ENCODE measurements around the gene FADS6.

The FADS6 gene

DNA sequence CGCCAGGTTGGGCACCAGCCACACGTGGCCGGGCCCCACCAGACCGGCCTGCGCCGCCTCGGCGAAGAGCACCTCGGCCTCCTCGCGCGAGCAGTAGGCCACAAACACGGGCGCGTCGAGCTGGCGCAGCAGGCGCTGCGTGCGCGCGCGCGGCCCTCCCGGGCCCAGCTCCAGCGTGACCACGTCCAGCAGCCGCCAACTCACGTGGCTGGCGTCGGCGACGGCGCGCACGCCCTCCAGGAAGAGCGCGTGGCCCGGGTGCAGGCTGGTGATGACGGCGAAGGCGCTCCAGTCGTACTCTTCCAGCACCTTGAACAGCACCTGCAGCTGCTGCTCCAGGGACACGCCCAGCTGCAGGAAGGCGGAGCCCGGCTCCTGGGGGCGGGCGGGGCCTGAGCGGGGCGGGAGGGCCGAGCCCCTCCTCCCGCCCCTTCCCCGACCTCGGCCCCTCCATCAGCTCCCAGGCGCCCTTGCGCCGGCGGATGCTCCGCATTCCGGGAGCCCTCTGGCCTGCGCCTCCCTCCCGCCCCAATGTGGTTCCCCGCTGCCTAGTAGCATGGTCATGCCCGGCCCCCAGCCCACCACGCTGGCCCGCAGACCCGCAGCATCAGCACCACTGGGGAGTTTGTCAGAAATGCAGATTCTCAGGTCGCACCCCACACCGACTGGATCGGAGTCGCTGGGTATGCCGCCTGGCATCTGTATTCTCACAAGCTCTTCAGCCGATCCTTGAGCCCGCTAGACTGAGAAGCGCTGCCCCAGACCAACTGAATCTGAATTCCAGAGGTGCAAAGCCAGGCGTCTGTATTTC is 41.0 kb downstream of the FADS6 start:
- Histone ChIP-seq H3K36me3 (no peaks in the 10 kb centered on the region), H3K4me1 (ENCODE audit: control insufficient read depth in 1 of 2, insufficient read depth in 1 of 2, low read depth in 1 of 2, low read length in 1 of 2) (no peaks in the 10 kb centered on the region), H3K27ac (no peak overlapping the region), H3K9me3 (no peaks in the 10 kb centered on the region), H3K4me3 (ENCODE audit: low read depth in 1 of 2, low read length in 1 of 2) (no peak overlapping the region), H3K27me3 (peaks cover 88% of the 10 kb centered on the region)
- TF ChIP-seq, protein P1, sequence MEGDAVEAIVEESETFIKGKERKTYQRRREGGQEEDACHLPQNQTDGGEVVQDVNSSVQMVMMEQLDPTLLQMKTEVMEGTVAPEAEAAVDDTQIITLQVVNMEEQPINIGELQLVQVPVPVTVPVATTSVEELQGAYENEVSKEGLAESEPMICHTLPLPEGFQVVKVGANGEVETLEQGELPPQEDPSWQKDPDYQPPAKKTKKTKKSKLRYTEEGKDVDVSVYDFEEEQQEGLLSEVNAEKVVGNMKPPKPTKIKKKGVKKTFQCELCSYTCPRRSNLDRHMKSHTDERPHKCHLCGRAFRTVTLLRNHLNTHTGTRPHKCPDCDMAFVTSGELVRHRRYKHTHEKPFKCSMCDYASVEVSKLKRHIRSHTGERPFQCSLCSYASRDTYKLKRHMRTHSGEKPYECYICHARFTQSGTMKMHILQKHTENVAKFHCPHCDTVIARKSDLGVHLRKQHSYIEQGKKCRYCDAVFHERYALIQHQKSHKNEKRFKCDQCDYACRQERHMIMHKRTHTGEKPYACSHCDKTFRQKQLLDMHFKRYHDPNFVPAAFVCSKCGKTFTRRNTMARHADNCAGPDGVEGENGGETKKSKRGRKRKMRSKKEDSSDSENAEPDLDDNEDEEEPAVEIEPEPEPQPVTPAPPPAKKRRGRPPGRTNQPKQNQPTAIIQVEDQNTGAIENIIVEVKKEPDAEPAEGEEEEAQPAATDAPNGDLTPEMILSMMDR (IDR thresholded peaks at IDR 0.05): no peak

DNA sequence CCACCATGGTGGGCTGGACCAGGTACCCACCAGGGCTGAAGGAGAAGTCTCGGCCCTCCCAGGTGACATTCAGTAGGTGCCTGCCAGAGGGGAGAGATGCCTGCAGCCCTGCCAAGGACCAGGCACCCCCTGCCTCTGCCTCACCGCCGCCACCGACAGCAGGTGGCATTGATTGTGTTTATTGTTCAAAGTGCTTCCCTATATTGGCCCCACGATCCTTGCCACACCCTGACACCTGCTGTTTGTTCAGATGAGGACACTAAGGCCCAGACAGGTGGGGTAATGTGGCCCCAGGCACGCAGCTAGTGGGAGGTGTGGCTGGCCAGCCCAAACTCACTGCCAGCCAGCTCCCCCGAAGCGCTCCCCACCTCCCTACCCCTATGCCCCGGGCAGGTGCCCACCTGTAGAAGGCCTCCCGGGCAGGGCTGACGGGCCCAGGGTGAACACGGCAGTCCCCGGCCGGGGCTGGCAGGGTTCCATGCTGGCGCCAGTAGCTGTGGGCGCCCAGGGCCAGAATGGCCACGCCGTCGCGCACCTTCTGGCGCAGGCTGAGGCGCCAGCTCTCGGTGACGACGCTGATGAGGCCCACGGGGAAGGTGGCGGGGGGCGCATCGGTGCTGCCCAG is 41.7 kb downstream of the FADS6 start:
- Histone ChIP-seq H3K9me3 (no peaks in the 10 kb centered on the region), H3K36me3 (no peaks in the 10 kb centered on the region), H3K4me3 (ENCODE audit: low read depth in 1 of 2, low read length in 1 of 2) (no peak overlapping the region), H3K27me3 (peaks cover 85% of the 10 kb centered on the region), H3K27ac (no peak overlapping the region), H3K4me1 (ENCODE audit: control insufficient read depth in 1 of 2, insufficient read depth in 1 of 2, low read depth in 1 of 2, low read length in 1 of 2) (no peaks in the 10 kb centered on the region)
- TF ChIP-seq, protein P1 (IDR thresholded peaks at IDR 0.05): no peak

DNA sequence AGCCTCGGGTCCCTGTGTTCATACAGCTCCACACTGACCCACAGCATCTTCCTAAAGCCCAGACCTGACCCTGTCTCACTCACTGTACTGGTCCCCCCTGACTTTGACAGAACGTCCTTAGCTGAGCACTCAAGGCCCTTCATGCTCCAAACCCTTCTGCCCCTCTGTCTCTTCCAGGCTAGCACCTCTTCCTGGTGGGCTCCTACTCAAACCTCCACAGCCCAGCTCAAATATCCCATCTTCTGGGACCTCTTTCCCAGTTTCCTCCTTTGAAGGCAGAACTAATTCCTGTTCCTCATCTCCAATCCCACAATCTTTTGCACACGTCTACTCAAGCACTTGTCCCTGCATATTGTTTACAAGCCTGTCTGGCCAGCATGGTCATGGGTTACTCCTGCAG is 42.5 kb downstream of the FADS6 start:
- TF ChIP-seq, protein P1 (IDR thresholded peaks at IDR 0.05): no peak
- no peaks in the 10 kb centered on the region for H3K36me3 ChIP-seq
- H3K9me3 ChIP-seq: no peaks in the 10 kb centered on the region
- H3K4me1 ChIP-seq (ENCODE audit: control insufficient read depth in 1 of 2, insufficient read depth in 1 of 2, low read depth in 1 of 2, low read length in 1 of 2): no peaks in the 10 kb centered on the region
- no peak overlapping the region for H3K4me3 ChIP-seq (ENCODE audit: low read depth in 1 of 2, low read length in 1 of 2)
- peaks cover 85% of the 10 kb centered on the region for H3K27me3 ChIP-seq
- no peak overlapping the region for H3K27ac ChIP-seq

DNA sequence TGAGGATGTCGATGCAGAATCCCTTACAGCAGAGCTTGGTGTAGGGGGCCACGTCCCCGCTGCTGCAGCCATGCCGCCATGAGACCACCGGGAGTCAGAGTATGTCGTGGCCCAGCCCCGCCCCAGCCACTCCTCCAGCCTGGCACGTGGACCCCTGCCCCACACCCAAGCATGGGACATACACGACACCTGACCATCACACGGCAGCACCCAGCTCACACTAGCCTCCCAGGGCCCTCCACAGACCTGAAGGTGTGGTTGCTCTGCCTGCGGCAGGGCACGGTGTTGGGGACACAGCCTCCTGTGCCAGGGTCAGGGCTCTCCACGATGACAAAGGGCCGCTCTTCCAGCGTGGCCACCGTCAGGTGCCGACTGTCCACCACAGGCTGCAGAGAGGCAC is 43.1 kb downstream of the FADS6 start:
- TF ChIP-seq, protein P1 (IDR thresholded peaks at IDR 0.05): no peak
- Histone ChIP-seq H3K27me3 (peaks cover 85% of the 10 kb centered on the region), H3K4me3 (ENCODE audit: low read depth in 1 of 2, low read length in 1 of 2) (no peak overlapping the region)

DNA sequence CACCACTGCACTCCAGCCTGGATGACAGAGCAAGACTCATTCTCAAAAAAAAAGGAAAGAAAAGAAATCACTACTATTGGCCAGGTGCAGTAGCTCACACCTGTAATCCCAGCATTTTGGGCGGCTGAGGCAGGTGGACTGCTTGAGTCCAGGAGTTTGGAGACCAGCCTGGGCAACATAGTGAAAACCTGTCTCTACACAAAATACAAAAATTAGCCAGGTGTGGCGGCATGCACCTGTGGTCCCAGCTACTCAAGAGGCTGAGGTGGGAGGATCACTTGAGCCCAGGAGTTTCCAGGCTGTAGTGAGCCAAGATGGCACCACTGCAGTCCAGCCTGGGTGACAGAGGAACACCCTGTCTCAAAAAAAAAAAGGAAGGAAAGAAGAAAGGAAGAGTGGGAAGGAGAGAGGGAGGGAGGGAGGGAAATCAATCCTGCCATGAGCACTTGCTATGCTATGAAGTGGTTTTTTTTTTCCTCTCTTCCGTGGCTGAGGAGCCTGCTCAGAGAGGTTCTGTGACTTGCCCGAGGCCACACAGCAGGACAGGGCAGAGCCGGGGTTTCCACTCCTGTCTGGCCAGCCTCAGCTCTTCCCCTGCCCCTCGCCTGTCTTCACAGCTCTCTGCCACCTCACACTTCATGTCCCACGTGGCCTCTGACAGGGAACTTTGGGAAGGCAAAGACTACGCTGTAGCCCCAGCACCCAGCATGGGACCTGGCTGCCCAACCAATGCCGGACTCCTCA is 44.6 kb downstream of the FADS6 start:
- Histone ChIP-seq H3K4me1 (ENCODE audit: control insufficient read depth in 1 of 2, insufficient read depth in 1 of 2, low read depth in 1 of 2, low read length in 1 of 2) (no peaks in the 10 kb centered on the region), H3K4me3 (ENCODE audit: low read depth in 1 of 2, low read length in 1 of 2) (no peak overlapping the region), H3K36me3 (no peaks in the 10 kb centered on the region), H3K9me3 (no peaks in the 10 kb centered on the region), H3K27ac (no peak overlapping the region), H3K27me3 (peaks cover 82% of the 10 kb centered on the region)
- TF ChIP-seq, protein P1 (IDR thresholded peaks at IDR 0.05): no peak

More for the DNA sequence above, 43.1 kb downstream of the FADS6 start:
- Histone ChIP-seq H3K27ac (no peak overlapping the region), H3K4me1 (ENCODE audit: control insufficient read depth in 1 of 2, insufficient read depth in 1 of 2, low read depth in 1 of 2, low read length in 1 of 2) (no peaks in the 10 kb centered on the region), H3K36me3 (no peaks in the 10 kb centered on the region), H3K9me3 (no peaks in the 10 kb centered on the region)

All from neutrophil (primary cell).